HG03575 (cell line): ENCODE data around the gene HSPA1A.

Experiments
- ATAC-seq: cut with Tn5 transposase; IDR thresholded peaks from one replicate; pipeline ENCODE4 v1.9.1; 2021; ENCODE audit not compliant: unreplicated experiment, insufficient number of reproducible peaks, low FRiP score; ENCODE audit errors: extremely low read depth

Gene HSPA1A

GRCh38 chr6:31815025-31815838 is at the start of gene HSPA1A, which contains the start of gene HSPA1L:
Gene HSPA1A (plus strand): TSS chr6:31815543. CDS start chr6:31815757, 214 bp downstream.
Gene HSPA1L (minus strand): TSS chr6:31815283. CDS start chr6:31811972, 3,311 bp downstream.
- no peak for ATAC-seq

- ATAC-seq = no peak
Observed at GRCh38 chr6:31765559-31765909, 49.8 kb upstream of the HSPA1A start.

GRCh38 chr6:31765910-31766794 is 49.2 kb upstream of the HSPA1A start:
- no peak for ATAC-seq

GRCh38 chr6:31767096-31767645 is 48.2 kb upstream of the HSPA1A start:
- no peak for ATAC-seq

GRCh38 chr6:31768363-31769257 is 46.7 kb upstream of the HSPA1A start:
- ATAC-seq = no peak

- no peak for ATAC-seq
Observed at GRCh38 chr6:31769684-31770371, 45.5 kb upstream of the HSPA1A start.

- no peak for ATAC-seq
Observed at GRCh38 chr6:31770860-31771259, 44.5 kb upstream of the HSPA1A start.

- no peak for ATAC-seq
Observed at GRCh38 chr6:31771992-31772358, 43.4 kb upstream of the HSPA1A start.

- no peak for ATAC-seq
Observed at GRCh38 chr6:31775184-31775583, 40.2 kb upstream of the HSPA1A start.

GRCh38 chr6:31775633-31776484 is 39.5 kb upstream of the HSPA1A start:
- no peak for ATAC-seq

- ATAC-seq = no peak
Observed at GRCh38 chr6:31776485-31776988, 38.8 kb upstream of the HSPA1A start.

GRCh38 chr6:31776989-31777666 is 38.2 kb upstream of the HSPA1A start, which contains the start of gene VWA7:
Gene VWA7 (minus strand): TSS chr6:31777328. CDS start chr6:31776779, 549 bp downstream.
- ATAC-seq = no peak

- ATAC-seq = no peak
Observed at GRCh38 chr6:31777667-31778050, 37.7 kb upstream of the HSPA1A start.

GRCh38 chr6:31778193-31778592 is 37.1 kb upstream of the HSPA1A start:
- no peak for ATAC-seq

- ATAC-seq = no peak
Observed at GRCh38 chr6:31778999-31779885, 36.1 kb upstream of the HSPA1A start.

- ATAC-seq = no peak
Observed at GRCh38 chr6:31779908-31780307, 35.4 kb upstream of the HSPA1A start.
